Stomach (tissue), 4 donors: Measurements from ENCODE around the gene LEMD3.

Source experiments
- CTCF ChIP-seq, 7 experiments: fragments of 450-650 bp in 4 of 7; fragments of 200-600 bp in 3 of 7; sonication (generic) in 3 of 7; IDR thresholded peaks; one replicate each; pipeline ENCODE4 v1.5.1; 2016 to 2019; ENCODE audit warnings: antibody characterized with exemption in 7 of 7, control low read depth in 2 of 7, mild to moderate bottlenecking in 1 of 7
- EP300 ChIP-seq: sonication (generic); formaldehyde crosslinking; IDR thresholded peaks from one replicate; pipeline ENCODE4 v1.6.1; 2017; ENCODE audit warnings: antibody characterized with exemption
- POLR2A ChIP-seq, 4 donors: fragments of 450-650 bp; IDR thresholded peaks; one replicate each; pipeline ENCODE4 v1.6.1; 2016; ENCODE audit warnings: antibody characterized with exemption in 4 of 4, control low read depth in 2 of 4, mild to moderate bottlenecking in 1 of 4, moderate library complexity in 1 of 4
- POLR2AphosphoS5 ChIP-seq, 3 donors: sonication (generic); formaldehyde crosslinking; IDR thresholded peaks; one replicate each; pipeline ENCODE4 v1.6.1; 2016; ENCODE audit warnings: antibody characterized with exemption in 3 of 3

- TF ChIP-seq POLR2A (IDR thresholded peaks at IDR 0.05), result no peak
- no peak for TF ChIP-seq CTCF (IDR thresholded peaks at IDR 0.05)
- TF ChIP-seq EP300, result no peak
- TF ChIP-seq POLR2AphosphoS5 (IDR thresholded peaks at IDR 0.05), result no peak
These were observed 962 bp downstream of the LEMD3 start for GRCh38 chr12:65170209-65170881.
